Measurements from ENCODE around the gene KRTAP9-4.
"Not testable (repeated sequence)": the region's sequence is repeated elsewhere in the genome, so short reads cannot be mapped to it uniquely, and the experiment has no call there.

KRTAP9-4 gene, protein sequence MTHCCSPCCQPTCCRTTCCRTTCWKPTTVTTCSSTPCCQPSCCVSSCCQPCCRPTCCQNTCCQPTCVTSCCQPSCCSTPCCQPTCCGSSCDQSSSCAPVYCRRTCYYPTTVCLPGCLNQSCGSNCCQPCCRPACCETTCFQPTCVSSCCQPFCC

DNA sequence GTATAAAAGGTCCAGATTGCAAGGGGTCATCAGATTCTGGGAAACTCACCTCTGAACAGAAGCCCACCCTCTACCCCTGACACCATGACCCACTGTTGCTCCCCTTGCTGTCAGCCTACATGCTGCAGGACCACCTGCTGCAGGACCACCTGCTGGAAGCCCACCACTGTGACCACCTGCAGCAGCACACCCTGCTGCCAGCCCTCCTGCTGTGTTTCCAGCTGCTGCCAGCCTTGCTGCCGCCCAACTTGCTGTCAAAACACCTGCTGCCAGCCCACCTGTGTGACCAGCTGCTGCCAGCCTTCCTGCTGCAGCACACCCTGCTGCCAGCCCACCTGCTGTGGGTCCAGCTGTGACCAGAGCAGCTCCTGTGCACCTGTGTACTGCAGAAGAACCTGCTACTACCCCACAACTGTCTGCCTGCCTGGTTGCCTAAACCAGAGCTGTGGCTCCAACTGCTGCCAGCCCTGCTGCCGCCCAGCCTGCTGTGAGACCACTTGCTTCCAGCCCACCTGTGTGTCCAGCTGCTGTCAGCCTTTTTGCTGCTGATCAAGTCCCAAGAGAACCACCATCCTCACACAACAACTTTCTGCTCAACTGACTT lies at the start of gene KRTAP9-4:
Gene KRTAP9-4 (plus strand): TSS at position 51 of the 604 bp plus-strand sequence. CDS start 34 bp downstream, at position 85.
- not testable (repeated sequence) for DNase-seq

DNA sequence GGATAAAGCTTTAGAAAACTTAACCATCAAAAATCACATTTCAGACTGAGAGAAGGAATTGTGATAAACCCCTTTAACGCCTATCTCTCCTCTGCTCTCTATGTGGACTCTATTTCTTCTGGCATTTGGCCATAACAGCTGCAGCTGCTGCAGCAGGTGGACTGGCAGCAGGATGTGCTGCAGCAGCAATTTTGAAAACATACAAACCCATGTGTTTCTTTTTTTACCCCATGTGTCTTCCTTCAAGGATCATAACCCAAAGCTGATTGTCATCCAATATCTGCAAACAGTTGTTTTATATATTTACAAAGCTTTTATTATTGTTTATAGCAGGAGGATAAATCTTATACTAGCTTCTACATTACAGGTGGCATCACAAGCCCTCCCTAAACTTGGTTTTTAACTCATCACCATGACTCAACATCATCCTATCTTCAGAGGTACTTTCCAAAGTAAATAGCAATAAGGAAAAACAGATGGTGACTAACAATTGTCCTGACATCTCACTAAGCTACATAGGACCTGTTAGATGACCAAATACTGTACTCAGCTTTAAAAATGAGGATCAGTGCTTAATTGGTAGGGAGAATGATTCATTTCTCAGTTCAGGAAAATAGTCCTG lies 37.5 kb upstream of the KRTAP9-4 start:
- DNase-seq, result no peak

DNA sequence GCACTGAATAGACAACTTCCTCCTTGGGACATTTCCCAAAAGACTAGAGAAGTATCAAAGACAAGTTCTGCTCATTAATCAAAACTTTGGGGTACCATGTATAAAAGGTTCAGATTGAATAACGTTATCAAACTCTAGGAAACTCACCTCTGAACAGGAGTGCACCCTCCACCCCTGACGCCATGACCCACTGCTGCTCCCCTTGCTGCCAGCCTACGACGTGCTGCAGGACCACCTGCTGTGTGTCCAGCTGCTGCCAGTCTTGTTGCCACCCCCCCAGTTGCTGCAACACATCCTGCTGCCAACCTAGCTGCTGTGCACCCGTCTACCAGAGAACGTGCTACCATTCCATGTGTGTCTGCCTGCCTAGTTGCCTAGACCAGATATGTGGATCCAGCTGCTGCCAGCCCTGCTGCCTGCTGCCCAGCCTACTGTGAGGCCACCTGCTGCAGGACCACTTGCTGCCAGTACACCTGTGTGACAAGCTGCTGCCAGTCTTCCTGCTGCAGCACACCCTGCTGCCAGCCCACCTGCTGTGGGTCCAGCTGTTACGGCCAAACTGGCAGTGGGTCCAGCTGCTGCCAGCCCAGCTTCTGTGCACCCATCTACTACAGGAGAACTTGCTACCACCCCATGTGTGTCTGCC lies 36.8 kb upstream of the KRTAP9-4 start:
- no peak for DNase-seq

DNA sequence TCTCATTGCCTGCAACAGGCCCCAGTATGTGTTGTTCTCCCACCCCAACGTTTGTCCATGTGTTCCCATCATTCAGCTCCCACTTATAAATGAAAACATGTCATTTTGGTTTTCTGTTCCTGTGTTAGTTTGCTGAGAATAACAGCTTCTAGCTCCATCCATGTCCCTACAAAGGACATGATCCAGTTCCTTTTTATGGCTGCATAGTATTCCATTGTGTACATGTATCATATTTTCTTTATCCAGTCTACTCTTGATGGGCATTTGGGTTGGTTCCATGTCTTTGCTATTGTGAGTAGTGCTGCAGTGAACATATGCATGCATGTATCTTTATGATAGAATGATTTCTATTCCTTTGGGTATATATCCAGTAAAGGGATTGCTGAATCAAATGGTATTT lies 33.8 kb upstream of the KRTAP9-4 start:
- DNase-seq, result no peak

DNA sequence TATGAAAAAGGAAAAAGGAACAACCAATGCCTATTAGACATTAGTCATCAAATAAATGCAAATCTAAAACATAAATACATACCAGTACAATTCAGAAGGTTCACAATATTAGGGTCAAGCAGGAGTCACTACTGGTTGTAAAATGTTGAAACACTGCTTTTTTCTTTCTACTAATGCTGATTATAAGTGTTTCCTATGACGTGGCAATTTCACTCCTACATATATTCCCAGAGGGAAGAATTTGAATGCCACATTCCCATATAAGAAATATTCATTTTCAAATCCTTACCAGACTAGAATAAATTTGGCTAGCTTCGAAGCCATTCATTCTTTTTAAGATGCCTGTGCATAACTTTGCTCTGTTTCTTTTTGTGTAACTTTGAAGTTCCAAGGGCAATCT lies 25.7 kb upstream of the KRTAP9-4 start:
- no peak for DNase-seq

DNA sequence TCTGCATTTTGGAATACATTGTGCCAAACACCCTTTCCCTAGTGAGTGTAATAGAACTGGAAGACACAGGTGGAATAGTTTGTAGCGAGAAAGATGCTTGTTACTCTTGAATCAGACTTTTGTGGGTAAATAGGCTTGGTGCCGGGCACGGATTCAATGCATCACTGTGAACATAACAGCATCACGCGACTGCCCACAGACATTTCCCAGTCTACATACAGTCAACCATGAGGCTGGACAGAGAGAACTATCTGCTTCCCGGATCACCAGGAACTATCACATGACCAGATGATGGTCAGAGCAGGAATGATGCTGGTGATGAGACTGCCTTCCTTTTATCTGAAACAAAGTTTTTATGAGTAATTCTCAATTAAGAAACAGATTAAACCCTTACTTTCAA lies 23.4 kb upstream of the KRTAP9-4 start:
- DNase-seq, result no peak

DNA sequence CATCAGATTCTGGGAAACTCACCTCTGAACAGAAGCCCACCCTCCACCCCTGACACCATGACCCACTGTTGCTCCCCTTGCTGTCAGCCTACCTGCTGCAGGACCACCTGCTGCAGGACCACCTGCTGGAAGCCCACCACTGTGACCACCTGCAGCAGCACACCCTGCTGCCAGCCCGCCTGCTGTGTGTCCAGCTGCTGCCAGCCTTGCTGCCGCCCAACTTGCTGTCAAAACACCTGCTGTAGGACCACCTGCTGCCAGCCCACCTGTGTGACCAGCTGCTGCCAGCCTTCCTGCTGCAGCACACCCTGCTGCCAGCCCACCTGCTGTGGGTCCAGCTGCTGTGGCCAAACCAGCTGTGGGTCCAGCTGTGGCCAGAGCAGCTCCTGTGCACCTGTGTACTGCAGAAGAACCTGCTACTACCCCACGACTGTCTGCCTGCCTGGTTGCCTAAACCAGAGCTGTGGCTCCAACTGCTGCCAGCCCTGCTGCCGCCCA lies 22.8 kb upstream of the KRTAP9-4 start, which contains the start of gene KRTAP9-2:
Gene KRTAP9-2 (plus strand): TSS at position 51 of the 498 bp plus-strand sequence. CDS start 7 bp downstream, at position 58.
- not testable (repeated sequence) for DNase-seq

DNA sequence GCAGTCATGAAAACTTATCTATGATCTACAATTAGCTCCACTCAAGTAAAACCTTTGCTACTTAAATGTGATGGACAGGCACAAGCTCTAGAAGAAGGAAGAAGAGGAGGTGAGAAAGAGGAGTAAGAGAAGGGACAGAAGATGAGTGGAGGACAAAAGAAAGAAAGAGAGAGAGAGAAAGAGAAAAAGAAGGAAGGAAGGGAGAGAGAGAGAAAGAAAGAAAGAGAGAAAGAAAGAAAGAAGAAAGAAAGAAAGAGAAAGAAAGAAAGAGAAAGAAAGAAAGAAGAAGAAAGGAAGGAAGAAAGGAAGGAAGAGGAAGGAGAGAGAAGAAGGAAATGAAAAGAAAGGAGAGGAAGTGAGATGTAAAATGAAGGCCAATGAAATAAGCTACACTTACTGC lies 19.4 kb upstream of the KRTAP9-4 start:
- DNase-seq, result no peak

DNA sequence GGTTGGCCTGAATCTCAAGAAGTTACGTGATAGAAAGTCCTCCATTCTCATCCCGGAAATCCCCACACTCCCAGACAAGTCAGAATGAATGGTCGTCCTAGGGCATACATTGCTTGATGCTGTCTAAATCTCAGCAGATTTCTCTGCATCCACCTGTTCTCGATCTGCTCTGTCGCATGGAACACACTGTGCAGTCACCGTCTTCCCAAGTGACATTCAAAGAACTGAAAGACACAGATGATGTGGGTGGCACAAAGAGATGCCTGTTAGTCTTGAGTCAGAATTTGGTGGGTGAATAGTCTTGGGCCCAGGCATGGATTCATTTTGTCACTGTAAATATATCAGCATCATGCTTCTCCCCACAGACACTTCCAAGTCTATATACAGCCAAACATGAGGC lies 17.8 kb upstream of the KRTAP9-4 start:
- DNase-seq, result no peak

DNA sequence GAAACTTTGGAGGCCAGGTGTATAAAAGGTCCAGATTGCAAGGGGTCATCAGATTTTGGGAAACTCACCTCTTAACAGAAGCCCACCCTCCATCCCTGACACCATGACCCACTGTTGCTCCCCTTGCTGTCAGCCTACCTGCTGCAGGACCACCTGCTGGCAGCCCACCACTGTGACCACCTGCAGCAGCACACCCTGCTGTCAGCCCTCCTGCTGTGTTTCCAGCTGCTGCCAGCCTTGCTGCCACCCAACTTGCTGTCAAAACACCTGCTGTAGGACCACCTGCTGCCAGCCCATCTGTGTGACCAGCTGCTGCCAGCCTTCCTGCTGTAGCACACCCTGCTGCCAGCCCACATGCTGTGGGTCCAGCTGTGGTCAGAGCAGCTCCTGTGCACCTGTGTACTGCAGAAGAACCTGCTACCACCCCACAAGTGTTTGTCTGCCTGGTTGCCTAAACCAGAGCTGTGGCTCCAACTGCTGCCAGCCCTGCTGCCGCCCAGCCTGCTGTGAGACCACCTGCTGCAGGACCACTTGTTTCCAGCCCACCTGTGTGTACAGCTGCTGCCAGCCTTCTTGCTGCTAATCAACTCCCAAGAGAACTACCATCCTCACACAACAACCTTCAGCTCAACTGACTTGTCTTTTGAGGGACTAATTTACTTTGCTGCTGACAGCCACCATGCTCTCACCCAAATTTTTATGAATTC lies 16.9 kb upstream of the KRTAP9-4 start, which contains the start of gene KRTAP9-3:
Gene KRTAP9-3 (plus strand): TSS at position 51 of the 707 bp plus-strand sequence. CDS start 53 bp downstream, at position 104.
- not testable (repeated sequence) for DNase-seq

DNA sequence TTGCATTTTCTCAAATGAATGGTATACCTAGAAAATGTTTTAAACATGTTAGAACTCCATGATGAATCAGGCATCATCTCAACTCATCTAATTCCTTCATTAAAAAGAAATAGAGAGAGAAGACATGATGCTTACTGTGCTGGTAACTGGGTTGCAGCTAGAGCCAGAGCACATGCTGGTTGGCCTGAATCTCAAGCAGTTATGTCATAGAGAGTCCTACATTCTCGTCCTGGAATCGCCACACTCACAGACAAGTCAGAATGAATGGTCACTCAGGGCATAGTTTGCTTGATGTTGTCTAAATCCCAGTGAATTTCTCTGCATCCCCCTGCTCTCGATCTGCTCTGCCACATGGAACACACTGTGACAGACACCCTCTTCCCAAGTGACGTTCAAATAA lies 12.4 kb upstream of the KRTAP9-4 start:
- not testable (repeated sequence) for DNase-seq

DNA sequence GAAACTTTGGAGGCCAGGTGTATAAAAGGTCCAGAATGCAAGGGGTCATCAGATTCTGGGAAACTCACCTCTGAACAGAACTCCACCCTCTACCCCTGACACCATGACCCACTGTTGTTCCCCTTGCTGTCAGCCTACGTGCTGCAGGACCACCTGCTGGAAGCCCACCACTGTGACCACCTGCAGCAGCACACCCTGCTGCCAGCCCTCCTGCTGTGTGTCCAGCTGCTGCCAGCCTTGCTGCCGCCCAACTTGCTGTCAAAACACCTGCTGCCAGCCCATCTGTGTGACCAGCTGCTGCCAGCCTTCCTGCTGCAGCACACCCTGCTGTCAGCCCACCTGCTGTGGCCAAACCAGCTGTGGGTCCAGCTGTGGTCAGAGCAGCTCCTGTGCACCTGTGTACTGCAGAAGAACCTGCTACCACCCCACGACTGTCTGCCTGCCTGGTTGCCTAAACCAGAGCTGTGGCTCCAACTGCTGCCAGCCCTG lies 11.5 kb upstream of the KRTAP9-4 start, which contains the start of gene KRTAP9-8:
Gene KRTAP9-8 (plus strand): TSS at position 51 of the 489 bp plus-strand sequence. CDS start 53 bp downstream, at position 104.
- not testable (repeated sequence) for DNase-seq

DNA sequence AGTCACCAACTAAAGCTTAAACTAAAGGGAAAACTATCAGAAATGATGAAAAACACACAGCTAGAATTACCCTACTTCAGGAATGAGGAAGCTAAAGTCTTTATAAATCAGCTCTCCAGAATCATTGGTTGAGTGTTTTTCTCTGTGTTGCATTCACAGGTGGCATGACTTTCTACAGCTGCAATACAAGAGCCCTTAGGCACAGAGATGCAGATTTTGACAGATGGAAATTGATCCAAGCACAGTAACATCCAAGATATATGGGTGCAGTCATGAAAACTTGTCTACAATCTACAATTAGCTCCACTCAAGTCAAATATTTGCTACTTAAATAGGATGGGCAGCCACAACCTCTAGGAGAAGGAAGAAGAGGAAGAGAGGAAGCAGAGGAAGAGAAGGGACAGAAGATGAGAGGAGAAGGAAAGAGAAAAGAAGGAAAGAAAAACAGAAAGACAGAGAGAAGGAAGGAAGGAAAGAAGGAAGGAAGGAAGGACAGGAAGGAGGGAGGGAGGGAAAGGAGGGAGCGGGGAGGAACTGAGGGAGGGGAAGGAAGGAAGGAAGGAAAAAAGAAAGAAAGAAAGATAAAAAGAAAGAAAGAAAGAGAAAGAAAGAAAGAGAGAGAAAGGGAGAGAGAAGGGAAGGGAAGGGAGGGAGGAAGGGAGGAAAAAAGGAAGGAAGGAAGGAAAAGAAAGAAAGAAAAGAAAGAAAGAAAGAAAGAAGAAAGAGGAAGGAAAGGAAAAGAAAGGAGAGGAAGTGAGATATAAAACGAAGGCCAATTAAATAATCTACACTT lies 2.3 kb upstream of the KRTAP9-4 start:
- not testable (repeated sequence) for DNase-seq

DNA sequence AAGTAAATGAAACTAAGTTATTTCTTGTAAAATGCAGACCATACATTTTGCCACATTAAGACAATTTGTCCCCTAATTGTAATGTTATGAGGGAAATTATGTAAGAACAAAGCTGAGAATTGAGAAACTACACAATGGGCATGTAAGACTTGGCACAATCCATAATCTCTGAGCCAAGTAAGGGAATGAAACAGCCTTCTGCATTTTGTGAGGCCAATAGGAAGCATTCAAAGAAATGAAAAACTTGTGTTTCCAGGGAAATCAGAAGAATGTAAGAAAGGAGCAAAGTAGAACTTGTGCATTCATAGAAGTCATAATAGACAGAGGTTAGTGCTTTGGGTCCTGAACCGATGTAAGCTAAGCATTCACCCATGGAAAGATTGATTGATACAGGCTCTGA lies 1.8 kb downstream of the KRTAP9-4 start:
- DNase-seq, result no peak

DNA sequence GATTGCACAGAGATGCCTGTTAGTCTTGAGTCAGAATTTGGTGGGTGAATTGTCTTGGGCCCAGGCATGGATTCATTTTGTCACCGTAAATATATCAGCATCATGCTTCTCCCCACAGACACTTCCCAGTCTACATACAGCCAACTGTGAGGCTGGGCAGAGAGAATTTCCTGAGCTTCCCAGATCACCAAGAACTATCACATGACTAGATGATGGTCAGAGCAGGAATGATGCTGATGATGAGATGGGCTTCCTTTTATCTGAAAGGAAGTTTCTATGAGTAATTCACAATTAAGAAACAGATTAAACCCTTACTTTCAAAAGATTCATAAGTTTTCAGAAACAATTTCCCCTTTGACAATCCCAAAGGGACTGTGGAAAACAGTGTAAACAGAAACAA lies 5.4 kb downstream of the KRTAP9-4 start:
- DNase-seq, result no peak

DNA sequence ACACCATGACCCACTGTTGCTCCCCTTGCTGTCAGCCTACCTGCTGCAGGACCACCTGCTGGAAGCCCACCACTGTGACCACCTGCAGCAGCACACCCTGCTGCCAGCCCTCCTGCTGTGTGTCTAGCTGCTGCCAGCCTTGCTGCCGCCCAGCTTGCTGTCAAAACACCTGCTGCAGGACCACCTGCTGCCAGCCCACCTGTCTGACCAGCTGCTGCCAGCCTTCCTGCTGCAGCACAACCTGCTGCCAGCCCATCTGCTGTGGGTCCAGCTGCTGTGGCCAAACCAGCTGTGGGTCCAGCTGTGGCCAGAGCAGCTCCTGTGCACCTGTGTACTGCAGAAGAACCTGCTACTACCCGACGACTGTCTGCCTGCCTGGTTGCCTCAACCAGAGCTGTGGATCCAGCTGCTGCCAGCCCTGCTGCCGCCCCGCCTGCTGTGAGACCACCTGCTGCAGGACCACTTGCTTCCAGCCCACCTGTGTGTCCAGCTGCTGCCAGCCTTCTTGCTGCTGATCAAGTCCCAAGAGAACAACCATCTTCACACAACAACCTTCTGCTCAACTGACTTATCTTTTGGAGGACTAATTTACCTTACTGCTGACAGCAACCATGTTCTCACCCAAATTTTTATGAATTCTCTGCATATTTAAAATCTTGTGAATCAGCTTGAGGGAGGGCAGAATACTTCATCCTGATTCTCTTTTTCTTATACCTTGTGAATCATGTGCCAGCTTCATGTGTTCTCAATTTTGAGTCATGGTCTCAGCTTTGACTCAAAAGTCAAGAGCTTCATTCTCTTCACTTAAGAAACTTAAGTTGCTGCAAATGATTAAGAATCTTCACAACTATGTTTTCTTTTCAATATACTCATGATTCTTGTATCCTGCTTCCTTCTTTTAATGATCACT lies 6.1 kb downstream of the KRTAP9-4 start, which contains the start of gene KRTAP9-9:
Gene KRTAP9-9 (plus strand): TSS at position 4 of the 910 bp plus-strand sequence.
- DNase-seq, result not testable (repeated sequence)

DNA sequence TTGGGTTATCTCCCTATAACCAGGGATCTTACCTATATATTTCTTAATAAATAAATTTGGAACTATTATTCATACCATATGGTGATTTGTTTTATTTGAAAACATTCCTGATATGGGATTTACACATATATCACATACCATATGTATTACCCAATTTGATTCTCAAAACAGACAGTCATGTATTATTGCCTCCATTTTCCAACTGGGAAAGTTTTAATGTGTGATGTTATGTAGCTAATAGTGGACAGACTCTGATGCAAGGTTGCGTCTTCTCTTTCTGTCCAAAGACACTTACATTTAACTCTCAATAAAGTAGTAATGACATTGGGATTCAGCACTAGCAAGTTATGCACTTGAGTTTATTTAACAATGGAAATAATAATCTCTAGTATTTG lies 6.8 kb downstream of the KRTAP9-4 start:
- no peak for DNase-seq

DNA sequence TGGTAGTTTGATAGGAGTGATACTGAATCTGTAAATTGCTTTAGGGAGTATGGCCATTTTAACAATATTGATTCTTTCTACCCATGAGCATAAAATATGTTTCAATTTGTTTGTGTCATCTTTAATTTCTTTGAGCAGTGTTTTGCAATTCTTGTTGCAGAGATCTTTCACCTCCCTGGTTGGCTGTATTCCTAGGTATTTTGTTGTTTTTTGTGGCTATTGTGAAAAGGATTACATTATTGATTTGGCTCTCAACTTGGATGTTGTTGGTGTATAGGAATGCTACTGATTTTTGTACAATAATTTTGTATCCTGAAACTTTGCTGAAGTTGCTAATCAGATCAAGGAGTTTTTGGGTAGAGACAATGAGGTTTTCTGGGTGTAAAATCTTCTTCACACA lies 8.9 kb downstream of the KRTAP9-4 start:
- DNase-seq, result no peak

DNA sequence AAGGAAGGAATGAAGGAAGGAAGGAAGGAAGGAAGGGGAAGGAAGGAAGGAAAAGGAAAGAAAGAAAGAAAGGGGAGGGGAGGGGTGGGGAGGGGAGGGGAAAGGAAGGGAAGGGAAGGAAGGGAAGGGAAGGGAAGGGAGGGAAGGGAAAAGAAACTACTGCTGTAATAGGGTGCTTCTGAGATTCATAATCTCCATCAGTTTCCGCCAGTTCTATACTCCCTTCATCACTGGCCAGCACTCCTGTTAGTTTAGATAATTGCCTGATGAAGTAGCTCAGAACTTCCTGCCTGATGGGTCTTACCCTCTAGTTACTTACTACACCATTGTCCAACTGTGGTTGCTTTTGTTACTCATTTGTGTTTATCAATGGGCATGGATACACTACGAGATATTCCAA lies 13.7 kb downstream of the KRTAP9-4 start:
- DNase-seq, result no peak

DNA sequence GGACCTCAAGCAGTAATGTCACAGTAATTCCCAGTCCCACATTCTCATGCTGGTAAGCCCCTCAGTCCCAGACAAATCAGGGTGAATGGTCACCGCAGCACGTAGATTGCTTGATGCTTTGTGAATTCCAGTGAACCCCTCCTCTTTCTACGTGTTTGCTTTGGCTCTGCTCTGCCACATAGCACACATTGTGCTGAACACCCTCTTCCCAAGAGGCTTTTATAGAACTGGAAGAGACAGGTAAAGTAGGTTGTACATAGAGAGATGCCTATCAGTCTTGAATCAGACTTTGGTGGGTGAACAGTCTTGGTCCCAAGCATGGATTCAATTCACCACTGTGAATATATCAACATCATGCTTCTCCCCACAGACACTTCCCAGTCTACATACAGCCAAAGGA lies 15.1 kb downstream of the KRTAP9-4 start:
- DNase-seq, result no peak
